Stimulated activated CD4-positive, alpha-beta T cell treated with anti-CD3 and anti-CD28 coated beads, Interleukin-1b, Interleukin-23, amount 100 ng/mL, for 24 hours (primary cell): ENCODE results near the gene RGS6.

Experiments used
- DNase-seq, 4 experiments: peaks; one replicate each; pipeline ENCODE4 v3.0.0-alpha.2; 2020; ENCODE audit warnings: low read depth in 4 of 4, low spot score in 1 of 4

Gene RGS6

DNA sequence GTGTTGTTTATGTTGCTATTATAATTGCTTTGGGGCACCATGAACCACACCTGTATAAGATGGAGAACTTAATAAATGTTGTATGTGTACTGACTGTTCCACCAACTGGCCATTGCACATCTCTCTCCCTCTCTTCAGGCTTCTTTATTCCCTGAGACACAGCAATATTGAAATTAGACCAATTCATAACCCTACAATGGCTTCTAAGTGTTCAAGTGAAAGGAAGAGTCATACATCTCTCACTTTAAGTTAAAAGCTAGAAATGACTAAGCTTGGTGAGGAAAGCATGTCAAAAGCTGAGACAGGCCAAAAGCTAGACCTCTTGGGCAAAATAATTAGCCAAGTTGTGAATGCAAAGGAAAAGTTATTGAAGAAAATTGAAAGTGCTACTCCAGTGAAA, 373.3 kb downstream of the RGS6 start:
- no peak for DNase-seq

- no peak for DNase-seq
Observed at GRCh38 chr14:72308967-72309485, 376.8 kb downstream of the RGS6 start.

- no peak for DNase-seq
Observed at GRCh38 chr14:72311116-72311515, 378.9 kb downstream of the RGS6 start.

- DNase-seq, result no peak
Observed at GRCh38 chr14:72311516-72311915, 379.3 kb downstream of the RGS6 start.

- DNase-seq, result no peak
Observed at GRCh38 chr14:72314808-72315435, 382.7 kb downstream of the RGS6 start.

DNA sequence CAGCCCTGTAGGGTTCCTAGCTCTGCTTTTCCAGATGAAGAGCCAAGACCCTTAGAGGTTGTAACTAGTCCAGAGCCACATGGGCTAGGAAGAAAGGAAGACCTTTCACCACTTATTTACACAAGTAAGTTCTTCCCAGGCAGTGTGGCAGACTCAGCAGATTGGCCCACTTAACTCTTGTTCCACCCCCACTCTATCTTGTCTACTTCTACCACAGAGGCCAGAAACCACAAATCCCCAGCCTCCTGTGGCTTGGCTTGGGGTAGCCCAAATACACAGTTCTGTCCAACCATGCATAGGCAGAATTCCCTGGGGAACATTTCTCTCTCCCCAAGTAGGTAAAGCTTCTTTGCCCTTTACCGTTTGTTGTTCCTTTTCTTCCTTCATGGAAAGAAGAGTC, 383.5 kb downstream of the RGS6 start:
- DNase-seq, result no peak

- DNase-seq, result no peak
Observed at GRCh38 chr14:72318648-72319047, 386.4 kb downstream of the RGS6 start.

DNA sequence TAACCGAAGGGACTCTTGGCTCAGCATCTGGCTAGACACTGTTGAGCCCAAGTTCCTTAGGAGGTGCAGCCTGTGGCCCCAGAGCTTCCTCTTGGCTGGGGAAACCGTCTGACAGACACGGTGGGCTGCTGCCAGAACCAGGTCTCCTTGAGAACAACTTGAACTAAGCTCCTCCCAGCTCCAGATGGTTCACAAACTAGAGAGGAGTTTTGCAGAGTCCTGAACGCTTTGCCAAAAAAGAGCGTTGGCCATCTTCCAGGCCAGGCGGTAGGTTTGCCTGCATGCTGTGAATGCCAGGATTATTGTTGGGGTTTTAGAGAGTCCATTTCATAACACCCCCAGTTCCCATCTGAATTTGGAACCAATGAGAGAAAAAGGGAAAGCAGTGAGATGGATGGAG, 399.8 kb downstream of the RGS6 start:
- DNase-seq, result no peak

GRCh38 chr14:72332871-72333270, 400.6 kb downstream of the RGS6 start:
- DNase-seq, result no peak

- DNase-seq, result no peak
Observed at GRCh38 chr14:72333357-72333756, 401.1 kb downstream of the RGS6 start.

- no peak for DNase-seq
Observed at GRCh38 chr14:72336311-72336980, 404.2 kb downstream of the RGS6 start.

DNA sequence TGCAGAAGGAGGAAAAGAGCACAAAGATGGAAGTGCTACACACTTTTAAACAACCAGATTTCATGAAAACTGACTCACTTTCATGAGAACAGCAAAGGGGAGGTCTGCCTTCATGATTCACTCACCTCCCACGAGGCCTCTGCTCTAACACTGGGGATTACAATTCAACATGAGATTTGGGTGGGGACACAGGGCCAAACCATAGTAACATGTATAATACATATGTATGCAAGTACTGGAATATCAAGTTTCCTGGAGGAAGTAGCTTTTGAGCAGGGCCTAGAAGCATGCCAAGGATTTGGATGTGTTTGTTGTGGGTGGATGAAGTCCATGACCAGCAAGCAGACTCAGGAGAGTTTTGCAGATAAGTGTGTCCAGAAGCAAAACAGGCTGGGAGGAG, 409.0 kb downstream of the RGS6 start:
- DNase-seq, result no peak

DNA sequence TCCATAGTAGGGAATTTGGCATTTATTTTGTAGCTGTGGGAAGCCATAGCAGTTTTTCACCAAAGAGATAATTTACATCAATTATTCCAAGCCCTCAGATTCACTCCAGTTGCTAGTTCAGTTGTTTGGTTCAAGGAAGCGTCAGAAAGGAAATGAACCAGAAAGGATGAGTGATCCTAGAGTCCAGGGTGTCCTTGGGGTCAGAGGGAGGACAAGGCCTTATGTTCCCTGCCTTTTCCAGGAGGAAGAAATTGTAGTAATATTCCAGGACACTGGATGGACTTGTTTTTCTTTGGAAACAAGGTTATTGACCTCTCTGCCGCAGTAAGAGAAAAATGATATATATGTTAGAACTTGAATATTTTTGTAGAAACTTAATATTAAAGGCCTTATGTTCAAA, 409.5 kb downstream of the RGS6 start:
- no peak for DNase-seq

- no peak for DNase-seq
Observed at GRCh38 chr14:72347118-72347517, 414.9 kb downstream of the RGS6 start.

- no peak for DNase-seq
Observed at GRCh38 chr14:72350215-72350614, 418.0 kb downstream of the RGS6 start.

DNA sequence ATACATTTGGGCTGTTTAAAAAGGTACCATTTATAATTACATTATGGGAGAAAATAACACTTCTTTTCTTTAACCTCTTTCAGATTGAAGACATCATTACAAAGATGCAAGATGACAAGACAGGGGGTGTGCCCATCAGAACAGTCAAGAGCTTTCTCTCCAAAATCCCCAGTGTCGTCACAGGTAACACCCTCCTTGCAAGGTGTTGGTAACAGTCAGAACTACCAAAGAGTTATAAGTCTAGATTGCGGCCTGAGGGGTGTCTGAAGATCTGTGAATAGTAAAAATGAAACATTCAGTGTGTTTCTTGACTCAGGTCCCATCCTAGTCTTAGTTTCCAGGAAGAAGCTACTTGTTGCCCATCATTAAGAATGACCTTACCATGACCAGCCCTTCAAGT, 419.8 kb downstream of the RGS6 start:
- no peak for DNase-seq

DNA sequence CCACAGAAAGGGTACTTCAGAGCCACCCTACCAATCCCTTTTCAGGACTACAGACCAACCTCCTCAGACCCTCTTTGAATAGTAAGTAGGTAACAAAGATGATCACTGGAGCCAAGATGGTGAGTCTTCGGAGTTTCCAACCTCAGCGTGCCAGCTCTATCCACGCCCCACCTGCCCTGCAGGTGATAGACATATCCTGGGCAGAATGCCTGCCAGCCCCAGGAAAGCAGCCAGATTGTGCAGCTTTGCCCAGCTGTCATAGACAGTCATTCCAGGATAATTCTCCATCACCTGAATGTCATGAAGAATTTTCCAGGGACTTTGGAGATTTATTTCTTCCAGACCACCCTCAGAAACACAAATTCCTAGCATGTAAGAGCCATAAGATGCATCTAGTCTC, 434.4 kb downstream of the RGS6 start:
- no peak for DNase-seq

GRCh38 chr14:72369106-72369505, 436.9 kb downstream of the RGS6 start:
- no peak for DNase-seq

- DNase-seq, result no peak
Observed at GRCh38 chr14:72377016-72377415, 444.8 kb downstream of the RGS6 start.

DNA sequence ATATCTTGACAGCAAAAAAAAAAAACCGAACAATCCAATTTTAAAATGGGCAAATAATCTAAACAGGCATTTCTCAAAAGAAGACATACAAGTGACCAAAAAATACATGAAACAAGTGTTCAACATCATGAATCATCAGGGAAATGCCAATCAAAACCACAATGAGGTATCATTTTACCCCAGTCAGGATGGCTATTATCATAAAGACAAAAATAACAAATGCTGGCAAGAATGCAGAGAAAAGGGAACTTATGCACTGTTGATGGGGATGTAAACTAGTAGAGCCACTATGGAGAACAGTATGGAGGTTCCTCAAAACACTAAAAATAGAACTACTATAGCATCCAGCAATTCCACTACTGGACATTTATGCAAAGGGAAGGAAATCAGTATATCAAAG, 448.2 kb downstream of the RGS6 start:
- no peak for DNase-seq

DNA sequence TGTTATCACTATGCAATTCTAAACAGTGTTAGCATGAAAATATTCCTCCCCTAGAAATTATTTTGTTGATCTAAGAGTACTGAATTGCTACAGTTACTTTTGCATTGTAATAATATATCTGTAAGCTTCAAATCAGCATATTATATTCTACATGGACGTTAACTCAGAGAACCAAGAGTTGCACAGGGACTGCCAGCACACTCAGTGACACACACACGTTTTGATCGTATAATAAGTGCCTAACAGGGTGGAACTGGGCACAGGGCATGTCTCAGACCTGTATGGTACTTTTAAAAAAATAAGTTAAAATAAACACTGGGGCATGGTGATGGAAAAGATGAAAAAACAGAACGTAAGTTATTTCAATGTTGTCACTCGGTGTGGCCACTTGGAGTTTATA, 451.6 kb downstream of the RGS6 start:
- DNase-seq, result no peak

GRCh38 chr14:72387726-72388125, 455.5 kb downstream of the RGS6 start:
- DNase-seq, result no peak

GRCh38 chr14:72389200-72389599, 457.0 kb downstream of the RGS6 start:
- DNase-seq, result no peak
